Cardiac septum (tissue), 1 donor: ENCODE results near the gene TCP11X2. TPM values are rescaled to one million over a fixed set of nuclear protein-coding genes. Genes with fewer than 3 reads are reported as not detected.
"Not testable (repeated sequence)": the region's sequence is repeated elsewhere in the genome, so short reads cannot be mapped to it uniquely, and the experiment has no call there.

Experiments used
- DNase-seq: peaks from one replicate; pipeline ENCODE4 v3.0.0-alpha.2; 2020; ENCODE audit warnings: low spot score
- intact Hi-C: fragments of 100-400 bp; cut with DNase I; formaldehyde crosslinking; loops from one replicate; pipeline ENCODE4 v1.14.0; 2022
- long read RNA-seq: library from polyadenylated mRNA; unstranded; transcript quantifications from one replicate; pipeline ENCODE4 v2.0.0, GENCODE V29; 2021
- total RNA-seq: library from RNA; stranded (reverse); fragmentation: NEBNext Ultra II Directional; extraction: Animal tissue kit (Norgen Biotek cat#: 25700); gene quantifications from one replicate; pipeline ENCODE4 v1.2.1, GENCODE V29; 2021
- donor health status: DM: no; HTN: no; CAD: no.

The TCP11X2 gene
- not detected for total RNA-seq
- long read RNA-seq: 0 reads

GRCh38 chrX:102471762-102472220, at the start of gene TCP11X2:
TSS of gene TCP11X2 (minus strand) at chrX:102471812.
- DNase-seq, intact Hi-C loops: not testable (repeated sequence)

GRCh38 chrX:102517326-102517725, 45.7 kb upstream of the TCP11X2 start:
- intact Hi-C loops: no loop called here
- no peak for DNase-seq

GRCh38 chrX:102515975-102516941, 44.6 kb upstream of the TCP11X2 start, which contains the start of gene TMSB15A:
TSS of gene TMSB15A (minus strand) at chrX:102516739.
- intact Hi-C loops: no loop called here
- no peak for DNase-seq

- intact Hi-C loops: no loop called here
Measured at GRCh38 chrX:102514536-102514935, 42.9 kb upstream of the TCP11X2 start.

GRCh38 chrX:102498732-102499131, 27.1 kb upstream of the TCP11X2 start:
- no peak for DNase-seq
- intact Hi-C loops: no loop called here

More at GRCh38 chrX:102514536-102514935, 42.9 kb upstream of the TCP11X2 start:
- DNase-seq: no peak

GRCh38 chrX:102491766-102492165, 20.2 kb upstream of the TCP11X2 start:
- no peak for DNase-seq
- intact Hi-C loops: no loop called here

GRCh38 chrX:102478765-102479164, 7.2 kb upstream of the TCP11X2 start:
- intact Hi-C loops, DNase-seq: not testable (repeated sequence)

- DNase-seq, intact Hi-C loops: not testable (repeated sequence)
Measured at GRCh38 chrX:102470215-102470614, 1.4 kb downstream of the TCP11X2 start.

GRCh38 chrX:102458615-102459014, 13.0 kb downstream of the TCP11X2 start:
- DNase-seq, intact Hi-C loops: not testable (repeated sequence)

- intact Hi-C loops, DNase-seq: not testable (repeated sequence)
Measured at GRCh38 chrX:102439908-102440307, 31.7 kb downstream of the TCP11X2 start, which contains the start of gene NXF2B. TSS of gene NXF2B (minus strand) at chrX:102440008. CDS start at chrX:102380036, 59,972 bp downstream.

GRCh38 chrX:102414493-102414892, 57.1 kb downstream of the TCP11X2 start:
- DNase-seq, intact Hi-C loops: not testable (repeated sequence)

Other genes with a start within 250 kb of the TCP11X2 start
- not detected for gene NXF2, start 224.6 kb downstream of the TCP11X2 start, total RNA-seq
- gene NXF2B, start 31.8 kb downstream of the TCP11X2 start, total RNA-seq: not detected
- not detected for gene TMSB15A, start 44.9 kb upstream of the TCP11X2 start, total RNA-seq
- gene ARMCX5, start 127.7 kb upstream of the TCP11X2 start, total RNA-seq: 5.4 TPM
- 8.2 TPM for gene GPRASP1, start 179.7 kb upstream of the TCP11X2 start, total RNA-seq
- 17.7 TPM for gene GPRASP2, start 240.6 kb upstream of the TCP11X2 start, total RNA-seq
- gene GPRASP3, start 248.9 kb upstream of the TCP11X2 start, total RNA-seq: 5.7 TPM